ENCODE results near the gene MYBPHL.

GRCh38 chr1:109264379-109264755 lies 42.4 kb downstream of the MYBPHL start:
- TF ChIP-seq, protein P1, sequence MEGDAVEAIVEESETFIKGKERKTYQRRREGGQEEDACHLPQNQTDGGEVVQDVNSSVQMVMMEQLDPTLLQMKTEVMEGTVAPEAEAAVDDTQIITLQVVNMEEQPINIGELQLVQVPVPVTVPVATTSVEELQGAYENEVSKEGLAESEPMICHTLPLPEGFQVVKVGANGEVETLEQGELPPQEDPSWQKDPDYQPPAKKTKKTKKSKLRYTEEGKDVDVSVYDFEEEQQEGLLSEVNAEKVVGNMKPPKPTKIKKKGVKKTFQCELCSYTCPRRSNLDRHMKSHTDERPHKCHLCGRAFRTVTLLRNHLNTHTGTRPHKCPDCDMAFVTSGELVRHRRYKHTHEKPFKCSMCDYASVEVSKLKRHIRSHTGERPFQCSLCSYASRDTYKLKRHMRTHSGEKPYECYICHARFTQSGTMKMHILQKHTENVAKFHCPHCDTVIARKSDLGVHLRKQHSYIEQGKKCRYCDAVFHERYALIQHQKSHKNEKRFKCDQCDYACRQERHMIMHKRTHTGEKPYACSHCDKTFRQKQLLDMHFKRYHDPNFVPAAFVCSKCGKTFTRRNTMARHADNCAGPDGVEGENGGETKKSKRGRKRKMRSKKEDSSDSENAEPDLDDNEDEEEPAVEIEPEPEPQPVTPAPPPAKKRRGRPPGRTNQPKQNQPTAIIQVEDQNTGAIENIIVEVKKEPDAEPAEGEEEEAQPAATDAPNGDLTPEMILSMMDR (IDR thresholded peaks at IDR 0.05 in 4 of 5, conservative IDR thresholded peaks at IDR 0.05 in 1 of 5), result no peak
- no peak for TF ChIP-seq POLR2A (IDR thresholded peaks at IDR 0.05)
